NCI-H2107 treated with DMSO at 0.1 percent for 48 hours (cell line): ENCODE data around the gene C1QL2.

Experiments
- DNase-seq: peaks from one replicate; lab custom pipeline; 2025; ENCODE audit not compliant: unreplicated experiment; lab: John Stamatoyannopoulos, UW

C1QL2 gene

DNA sequence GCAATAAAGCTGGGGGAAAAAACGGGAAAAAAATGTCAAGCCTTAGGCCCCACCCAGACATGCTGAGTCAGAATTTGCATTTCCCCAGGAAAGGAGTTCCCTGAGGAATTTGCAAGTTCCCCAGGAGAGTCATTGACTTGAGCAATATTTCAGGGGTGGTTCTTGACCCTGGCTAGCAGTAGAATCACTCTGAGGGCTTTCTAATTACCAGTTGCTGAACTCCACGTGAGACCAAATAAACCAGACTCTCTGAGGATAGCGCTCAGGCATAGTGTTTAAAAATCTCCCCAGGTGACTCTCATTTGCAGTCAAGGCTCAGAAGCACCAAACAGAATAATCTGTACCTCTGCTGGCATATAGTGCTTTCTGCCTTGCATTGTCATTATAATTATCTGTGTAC, 48.7 kb downstream of the C1QL2 start:
- no peak for DNase-seq

GRCh38 chr2:119108186-119108585, 50.4 kb downstream of the C1QL2 start:
- DNase-seq = no peak

DNA sequence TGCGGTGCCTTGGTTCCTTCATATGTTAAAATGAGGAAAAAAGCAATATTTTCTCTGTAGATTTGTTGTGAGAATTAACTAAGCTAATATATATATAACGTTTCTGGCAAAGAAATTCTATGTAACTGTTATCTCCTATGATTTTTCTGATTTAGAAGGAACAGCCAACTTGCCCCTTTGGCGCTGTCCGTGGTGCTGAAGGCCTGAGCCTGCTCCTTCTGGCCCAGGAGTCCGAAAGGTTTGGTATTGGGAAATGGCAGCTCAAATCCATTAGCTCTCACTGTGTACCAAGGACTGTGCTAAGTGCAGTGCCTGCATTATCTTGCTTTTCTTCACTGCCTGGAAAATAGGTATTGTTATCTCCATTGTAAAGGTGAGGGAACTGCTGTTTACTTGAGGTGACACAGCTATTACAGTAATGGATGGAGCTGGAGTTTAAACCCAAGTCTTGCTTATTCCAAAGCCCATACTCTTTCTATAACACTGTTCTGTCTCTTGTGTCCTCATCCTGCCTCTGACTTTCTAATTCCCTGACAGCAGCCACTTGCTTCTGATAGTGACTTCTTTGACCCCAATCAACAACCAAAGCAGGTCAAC, 52.2 kb downstream of the C1QL2 start:
- DNase-seq = no peak
